Memory B cell (primary cell): ENCODE measurements around the gene KPNA3.

Experiments used
- ATAC-seq: fragments of 150-1000 bp; cut with Tn5 transposase; 2 replicates; pipeline ENCODE4 v1.10.0; 2021; ENCODE audit warnings: low read depth, mild to moderate bottlenecking, moderate library complexity
- DNase-seq, 2 donors: peaks; one replicate each; pipeline ENCODE4 v3.0.0; 2022; ENCODE audit warnings: low spot score in 2 of 2
- H3K27ac Mint-ChIP-seq: one replicate; pipeline ENCODE4 v1.8.0; 2022; ENCODE audit warnings: mild to moderate bottlenecking, moderate library complexity, mixed read lengths
- H3K27me3 Mint-ChIP-seq: one replicate; pipeline ENCODE4 v1.8.0; 2022; ENCODE audit warnings: mixed read lengths
- H3K36me3 Mint-ChIP-seq: one replicate; pipeline ENCODE4 v1.8.0; 2022; ENCODE audit warnings: mild to moderate bottlenecking, mixed read lengths
- H3K4me1 Mint-ChIP-seq: one replicate; pipeline ENCODE4 v1.8.0; 2022; ENCODE audit warnings: mixed read lengths
- H3K4me3 Mint-ChIP-seq: one replicate; pipeline ENCODE4 v1.8.0; 2022; ENCODE audit warnings: mild to moderate bottlenecking, moderate library complexity, mixed read lengths
- H3K9me3 Mint-ChIP-seq: one replicate; pipeline ENCODE4 v1.8.0; 2022; ENCODE audit warnings: mixed read lengths

KPNA3 gene, protein sequence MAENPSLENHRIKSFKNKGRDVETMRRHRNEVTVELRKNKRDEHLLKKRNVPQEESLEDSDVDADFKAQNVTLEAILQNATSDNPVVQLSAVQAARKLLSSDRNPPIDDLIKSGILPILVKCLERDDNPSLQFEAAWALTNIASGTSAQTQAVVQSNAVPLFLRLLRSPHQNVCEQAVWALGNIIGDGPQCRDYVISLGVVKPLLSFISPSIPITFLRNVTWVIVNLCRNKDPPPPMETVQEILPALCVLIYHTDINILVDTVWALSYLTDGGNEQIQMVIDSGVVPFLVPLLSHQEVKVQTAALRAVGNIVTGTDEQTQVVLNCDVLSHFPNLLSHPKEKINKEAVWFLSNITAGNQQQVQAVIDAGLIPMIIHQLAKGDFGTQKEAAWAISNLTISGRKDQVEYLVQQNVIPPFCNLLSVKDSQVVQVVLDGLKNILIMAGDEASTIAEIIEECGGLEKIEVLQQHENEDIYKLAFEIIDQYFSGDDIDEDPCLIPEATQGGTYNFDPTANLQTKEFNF

DNA sequence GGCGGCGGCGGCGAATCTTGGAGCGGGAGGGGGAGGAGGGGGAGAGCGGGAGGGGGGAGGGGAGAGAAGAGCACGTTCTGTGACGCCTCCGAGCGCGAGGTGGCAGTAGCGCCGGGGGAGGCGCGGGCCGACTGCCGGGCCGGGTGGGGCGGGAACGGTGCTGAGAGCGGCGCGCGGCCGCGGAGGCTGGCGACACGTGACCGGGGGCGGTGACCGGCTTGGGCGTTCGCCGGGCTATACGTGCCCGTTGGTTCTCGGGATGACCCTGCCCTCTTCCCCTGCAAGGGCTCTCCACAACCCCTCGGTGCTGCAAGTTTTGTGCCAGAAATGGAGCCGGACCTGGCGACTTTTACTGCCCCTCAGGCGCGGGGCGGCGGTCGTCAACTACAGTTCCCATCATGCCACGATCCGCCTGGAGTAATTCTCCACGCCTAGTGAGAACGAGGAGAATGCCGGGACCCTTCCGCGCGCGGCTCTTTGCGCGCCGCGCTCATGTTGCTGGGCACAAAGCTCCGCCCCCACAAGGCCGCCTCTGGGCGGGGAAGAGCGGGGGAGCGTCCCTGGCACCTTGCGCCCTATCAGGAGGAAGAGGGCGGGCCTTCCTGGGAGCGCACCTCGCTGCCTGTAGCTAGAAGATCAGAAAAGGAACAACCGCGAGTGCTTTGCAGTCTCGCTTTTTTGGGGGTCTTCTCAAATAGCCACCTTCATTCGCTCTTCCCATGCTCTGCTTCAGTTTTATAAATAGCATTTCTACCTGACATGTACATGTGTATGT lies at the start of gene KPNA3:
Gene KPNA3, minus strand, starts transcription at position 133 of the 775 bp plus-strand sequence. CDS start 176 bp downstream, outside the sequence.
- H3K9me3 Mint-ChIP-seq, result no peaks in the 10 kb centered on the region
- peaks cover 27% of the 10 kb centered on the region for H3K4me1 Mint-ChIP-seq
- ATAC-seq (peak; percentile 83), DNase-seq (peak; percentile 84 to 90)
- H3K36me3 Mint-ChIP-seq, result peaks cover 2% of the 10 kb centered on the region
- peak within 1 kb of the TSS; percentile 96 for H3K27ac Mint-ChIP-seq
- H3K4me3 Mint-ChIP-seq, result peak within 1 kb of the TSS; percentile 94
- H3K27me3 Mint-ChIP-seq, result peaks cover 3% of the 10 kb centered on the region

DNA sequence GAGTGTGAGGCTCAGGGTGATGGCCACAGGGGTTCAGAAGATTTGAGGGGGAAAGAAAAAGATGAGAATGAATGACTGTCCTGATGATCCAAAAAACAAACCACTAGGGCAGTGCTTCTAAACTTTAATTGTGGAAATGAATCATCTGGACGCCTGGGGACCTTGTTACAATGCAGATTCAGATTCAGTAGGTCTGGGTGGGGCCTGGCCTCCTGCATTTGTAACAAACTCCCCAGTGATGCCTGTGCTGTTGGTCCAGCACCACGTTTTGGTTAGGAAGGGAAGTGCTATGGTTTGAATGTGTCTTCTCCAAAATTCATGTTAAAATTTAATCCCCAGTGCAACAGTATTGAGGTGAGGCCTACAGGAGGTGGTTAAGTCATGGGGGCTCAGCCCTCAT lies 49.5 kb upstream of the KPNA3 start:
- ATAC-seq, result no peak
- Mint-ChIP-seq H3K27ac (no peak overlapping the region), H3K36me3 (no peaks in the 10 kb centered on the region), H3K4me1 (no peaks in the 10 kb centered on the region), H3K9me3 (no peaks in the 10 kb centered on the region), H3K4me3 (no peak overlapping the region), H3K27me3 (no peaks in the 10 kb centered on the region)
- no peak for DNase-seq

DNA sequence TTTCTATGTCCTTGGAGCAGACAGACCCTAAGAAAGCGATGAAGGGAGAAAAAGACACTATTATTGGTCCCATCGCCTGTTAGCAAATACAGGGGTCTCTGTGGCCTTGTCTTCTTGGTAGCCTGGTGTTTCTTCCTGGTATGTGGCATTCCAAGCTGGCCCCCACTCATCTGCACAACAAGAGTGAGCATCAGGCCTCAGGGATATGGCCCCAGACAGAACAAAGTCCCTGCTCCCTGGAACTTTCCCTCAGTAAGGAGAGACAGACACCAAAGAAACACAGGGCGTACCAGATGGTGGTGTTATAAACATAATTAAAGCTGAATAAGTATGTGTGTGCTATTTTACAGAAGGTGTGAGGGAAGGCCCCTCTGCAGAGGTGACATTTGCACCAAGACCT lies 48.2 kb upstream of the KPNA3 start:
- H3K27ac Mint-ChIP-seq, result no peak overlapping the region
- no peak for ATAC-seq
- no peak overlapping the region for H3K4me3 Mint-ChIP-seq
- no peaks in the 10 kb centered on the region for H3K36me3 Mint-ChIP-seq
- no peak for DNase-seq
- H3K4me1 Mint-ChIP-seq, result no peaks in the 10 kb centered on the region
- no peaks in the 10 kb centered on the region for H3K27me3 Mint-ChIP-seq
- no peaks in the 10 kb centered on the region for H3K9me3 Mint-ChIP-seq

DNA sequence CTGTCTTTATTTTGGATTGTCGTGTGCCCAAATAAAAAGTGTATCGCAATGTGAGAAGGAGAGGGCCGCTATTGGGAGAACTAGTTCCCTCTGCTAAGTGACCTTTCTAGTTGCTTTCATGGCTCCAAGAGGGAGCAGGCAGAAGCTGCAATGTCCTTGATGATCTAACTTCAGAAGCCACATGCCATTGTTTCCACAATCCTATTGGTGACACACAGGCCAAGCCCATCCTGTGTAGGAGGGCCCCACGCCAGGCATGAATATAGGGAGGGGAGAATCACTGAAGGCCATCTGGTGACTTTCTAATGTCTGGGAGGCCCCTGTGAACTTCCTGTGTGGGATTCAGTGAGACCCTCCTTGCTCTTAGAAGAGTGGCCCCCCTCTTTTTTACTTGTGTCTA lies 47.8 kb upstream of the KPNA3 start:
- Mint-ChIP-seq H3K9me3 (no peaks in the 10 kb centered on the region), H3K27me3 (no peaks in the 10 kb centered on the region), H3K27ac (no peak overlapping the region), H3K4me3 (no peak overlapping the region), H3K36me3 (no peaks in the 10 kb centered on the region), H3K4me1 (no peaks in the 10 kb centered on the region)
- no peak for DNase-seq
- ATAC-seq, result no peak

DNA sequence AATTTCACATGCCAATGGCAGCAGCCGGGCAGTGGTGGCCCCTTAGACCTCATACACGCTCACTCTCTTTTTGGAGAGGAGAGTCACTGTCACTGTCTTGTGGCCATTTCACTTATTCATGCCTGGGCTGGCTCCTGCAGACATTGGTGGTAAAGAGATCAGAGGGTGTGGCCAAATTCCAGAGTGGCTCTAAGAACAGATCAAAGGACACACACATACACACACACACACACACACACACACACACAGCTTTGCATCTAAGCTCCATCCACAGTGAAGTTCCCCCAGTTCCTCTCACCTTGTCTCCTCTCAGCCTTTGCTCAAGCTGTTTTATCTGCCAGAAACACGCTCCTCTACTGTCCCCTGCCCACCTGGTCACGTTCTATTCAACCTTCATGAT lies 46.5 kb upstream of the KPNA3 start:
- H3K27me3 Mint-ChIP-seq, result no peaks in the 10 kb centered on the region
- ATAC-seq (no peak), DNase-seq (no peak)
- H3K36me3 Mint-ChIP-seq, result no peaks in the 10 kb centered on the region
- no peak overlapping the region for H3K4me3 Mint-ChIP-seq
- H3K9me3 Mint-ChIP-seq, result no peaks in the 10 kb centered on the region
- H3K27ac Mint-ChIP-seq, result no peak overlapping the region
- H3K4me1 Mint-ChIP-seq, result no peaks in the 10 kb centered on the region

DNA sequence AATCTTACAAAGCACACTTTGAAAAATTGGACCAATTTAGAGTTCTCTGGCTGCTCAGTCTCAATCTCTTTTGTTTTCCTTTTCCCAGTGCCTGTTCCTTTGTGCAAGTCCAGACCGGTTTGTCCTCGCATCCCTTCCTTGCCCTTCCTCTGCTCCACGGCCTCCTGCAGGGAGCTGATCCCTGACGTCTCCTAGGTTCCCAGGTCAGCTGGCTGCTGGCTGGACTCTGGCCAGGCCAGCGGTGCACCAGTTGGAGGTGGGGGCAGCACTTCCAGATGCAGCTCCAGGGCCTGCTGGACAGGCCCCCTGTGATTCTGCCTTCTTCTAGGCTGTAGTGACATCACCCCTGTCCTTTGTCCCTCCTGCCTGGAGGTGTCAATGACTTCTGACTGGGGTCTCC lies 44.0 kb upstream of the KPNA3 start:
- H3K4me1 Mint-ChIP-seq, result no peaks in the 10 kb centered on the region

DNA sequence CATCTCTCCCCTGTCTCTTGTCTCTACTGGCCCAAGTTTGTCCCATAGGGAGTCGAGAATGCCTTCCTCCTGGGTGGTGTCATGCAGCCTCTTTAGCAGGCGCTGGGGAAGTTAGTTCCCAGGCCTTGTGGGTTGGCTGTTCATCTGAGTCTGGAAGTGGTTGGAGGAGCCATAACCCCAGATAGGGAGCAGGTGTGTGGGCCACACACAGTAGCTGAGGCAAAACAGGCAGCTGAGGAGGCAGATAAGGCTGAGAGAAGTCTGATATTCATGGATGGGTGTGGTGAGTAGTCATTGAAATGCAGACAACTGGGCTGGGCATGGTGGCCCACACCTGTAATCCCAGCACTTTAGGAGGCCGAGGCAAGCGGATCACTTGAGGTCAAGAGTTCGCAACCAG lies 40.9 kb upstream of the KPNA3 start:
- peaks cover 8% of the 10 kb centered on the region for H3K27me3 Mint-ChIP-seq
- ATAC-seq (no peak), DNase-seq (no peak)
- no peaks in the 10 kb centered on the region for H3K4me1 Mint-ChIP-seq
- H3K36me3 Mint-ChIP-seq, result peaks cover 8% of the 10 kb centered on the region
- no peak overlapping the region for H3K27ac Mint-ChIP-seq
- peaks cover 7% of the 10 kb centered on the region for H3K9me3 Mint-ChIP-seq
- H3K4me3 Mint-ChIP-seq, result no peak overlapping the region

More for the DNA sequence above, 44.0 kb upstream of the KPNA3 start:
- H3K27ac Mint-ChIP-seq, result no peak overlapping the region
- H3K4me3 Mint-ChIP-seq, result no peak overlapping the region
- no peak for ATAC-seq
- H3K27me3 Mint-ChIP-seq, result peaks cover 2% of the 10 kb centered on the region
- H3K36me3 Mint-ChIP-seq, result no peaks in the 10 kb centered on the region
- no peaks in the 10 kb centered on the region for H3K9me3 Mint-ChIP-seq
- no peak for DNase-seq

DNA sequence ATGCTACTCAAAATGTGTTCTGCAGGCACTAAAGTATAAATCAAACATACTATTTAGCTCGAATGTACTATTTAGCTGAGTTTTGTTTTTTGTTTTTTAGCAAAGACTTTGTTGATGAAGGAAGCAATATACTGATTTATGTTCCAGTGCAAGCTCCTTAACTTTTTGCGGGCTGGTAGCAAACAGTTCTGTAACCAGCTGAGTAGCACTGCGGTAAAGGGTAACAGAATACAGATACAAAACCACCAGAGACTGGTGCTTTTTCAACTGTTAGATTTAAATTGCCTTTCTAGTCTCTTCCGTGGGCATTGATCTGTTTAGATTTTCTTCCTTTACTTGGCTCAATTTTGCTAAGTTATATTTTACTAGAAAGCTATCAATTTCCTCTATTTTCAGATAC lies 39.0 kb upstream of the KPNA3 start:
- H3K4me3 Mint-ChIP-seq, result no peak overlapping the region
- DNase-seq, result no peak
- H3K4me1 Mint-ChIP-seq, result no peaks in the 10 kb centered on the region

DNA sequence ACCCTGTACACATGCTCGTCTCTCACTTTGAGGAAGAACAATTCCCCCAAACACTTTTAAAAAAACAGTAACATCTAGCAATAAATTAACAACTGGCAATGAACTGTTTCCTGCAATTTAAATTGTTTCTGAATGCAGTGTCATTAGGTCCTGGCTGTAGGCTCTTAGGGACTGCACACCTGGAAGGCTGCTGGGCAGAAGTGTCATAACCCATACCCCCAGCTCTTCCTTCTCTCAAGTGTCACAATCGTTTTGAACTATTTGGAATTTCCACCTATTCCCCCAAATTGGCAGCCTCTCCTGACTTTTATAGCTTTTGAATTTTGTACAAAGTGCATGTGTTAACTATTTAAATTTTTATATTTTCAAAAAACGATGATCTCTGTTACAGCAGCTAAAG lies 38.2 kb upstream of the KPNA3 start:
- DNase-seq, result no peak
- H3K27ac Mint-ChIP-seq, result no peak overlapping the region
- H3K36me3 Mint-ChIP-seq, result peaks cover 8% of the 10 kb centered on the region
- no peak overlapping the region for H3K4me3 Mint-ChIP-seq
- peaks cover 14% of the 10 kb centered on the region for H3K27me3 Mint-ChIP-seq
- peaks cover 7% of the 10 kb centered on the region for H3K9me3 Mint-ChIP-seq
- no peaks in the 10 kb centered on the region for H3K4me1 Mint-ChIP-seq
- no peak for ATAC-seq

More for the DNA sequence above, 39.0 kb upstream of the KPNA3 start:
- no peak for ATAC-seq
- Mint-ChIP-seq H3K27ac (no peak overlapping the region), H3K36me3 (peaks cover 8% of the 10 kb centered on the region), H3K27me3 (peaks cover 10% of the 10 kb centered on the region), H3K9me3 (peaks cover 7% of the 10 kb centered on the region)

DNA sequence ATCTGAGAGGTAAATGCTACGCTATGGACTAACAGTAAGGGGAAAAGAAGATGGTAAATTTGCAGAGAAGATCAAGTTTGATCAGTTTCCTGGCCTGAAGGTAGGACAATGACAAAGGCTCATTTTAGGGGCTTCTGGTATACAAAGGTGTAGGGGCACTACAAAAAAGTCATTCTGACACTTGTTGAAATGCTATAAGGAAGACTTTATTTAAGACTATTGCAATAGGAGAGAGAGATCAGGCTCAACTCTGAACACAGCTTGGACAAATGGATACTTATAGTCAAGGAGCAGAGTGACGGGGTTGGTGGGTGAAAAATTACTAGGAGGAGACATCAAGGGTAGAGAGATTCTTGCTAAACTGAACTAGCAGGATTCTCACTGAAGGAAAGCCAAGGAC lies 37.2 kb upstream of the KPNA3 start:
- H3K9me3 Mint-ChIP-seq, result peaks cover 7% of the 10 kb centered on the region
- H3K4me3 Mint-ChIP-seq, result no peak overlapping the region
- ATAC-seq, result no peak
- no peak overlapping the region for H3K27ac Mint-ChIP-seq
- H3K4me1 Mint-ChIP-seq, result no peaks in the 10 kb centered on the region
- no peak for DNase-seq
- H3K27me3 Mint-ChIP-seq, result peaks cover 19% of the 10 kb centered on the region
- H3K36me3 Mint-ChIP-seq, result peaks cover 8% of the 10 kb centered on the region

DNA sequence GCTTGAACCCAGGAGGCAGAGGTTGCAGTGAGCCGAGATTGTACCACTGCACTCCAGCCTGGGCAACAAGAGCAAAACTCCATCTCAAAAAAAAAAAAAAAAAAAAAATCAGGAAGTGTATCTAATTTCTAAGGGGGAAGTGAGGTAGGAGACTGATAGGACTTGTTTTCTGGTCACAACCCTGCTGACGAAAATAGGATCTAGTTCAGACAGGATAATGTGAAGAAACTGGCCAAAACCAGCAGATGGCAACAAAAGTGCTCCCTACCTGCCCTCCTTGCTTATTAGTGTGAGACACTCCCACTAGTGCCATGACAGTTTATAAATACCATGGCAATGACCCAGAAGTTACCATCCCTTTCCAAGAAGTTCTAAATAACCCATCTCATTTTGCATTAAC lies 36.0 kb upstream of the KPNA3 start:
- no peaks in the 10 kb centered on the region for H3K4me1 Mint-ChIP-seq
- peaks cover 7% of the 10 kb centered on the region for H3K9me3 Mint-ChIP-seq
- ATAC-seq, result peak; percentile 44
- H3K4me3 Mint-ChIP-seq, result no peak overlapping the region
- H3K27me3 Mint-ChIP-seq, result peaks cover 24% of the 10 kb centered on the region
- peaks cover 8% of the 10 kb centered on the region for H3K36me3 Mint-ChIP-seq
- no peak overlapping the region for H3K27ac Mint-ChIP-seq
- no peak for DNase-seq

DNA sequence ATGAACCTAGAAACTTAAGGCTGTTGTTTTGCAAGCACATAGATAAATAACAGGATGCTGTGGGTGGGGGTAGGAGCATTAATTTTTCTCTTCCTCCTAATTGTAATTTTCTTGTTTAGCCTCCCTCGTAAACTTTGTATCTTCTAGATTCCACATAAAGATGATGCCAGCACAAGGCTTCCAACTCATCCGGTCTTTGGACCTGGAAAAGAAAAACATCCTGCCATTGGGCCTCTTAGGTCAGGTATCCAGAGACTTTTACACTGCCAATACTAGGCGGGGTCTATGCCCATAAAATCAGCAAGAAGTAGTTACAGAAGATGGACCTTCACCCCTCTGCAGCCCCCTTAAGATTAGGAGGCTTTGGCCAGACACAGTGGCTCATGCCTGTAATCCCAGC lies 35.4 kb upstream of the KPNA3 start:
- Mint-ChIP-seq H3K4me3 (no peak overlapping the region), H3K9me3 (peaks cover 7% of the 10 kb centered on the region), H3K27ac (no peak overlapping the region), H3K36me3 (peaks cover 8% of the 10 kb centered on the region), H3K4me1 (no peaks in the 10 kb centered on the region), H3K27me3 (peaks cover 22% of the 10 kb centered on the region)
- ATAC-seq (no peak), DNase-seq (no peak)

DNA sequence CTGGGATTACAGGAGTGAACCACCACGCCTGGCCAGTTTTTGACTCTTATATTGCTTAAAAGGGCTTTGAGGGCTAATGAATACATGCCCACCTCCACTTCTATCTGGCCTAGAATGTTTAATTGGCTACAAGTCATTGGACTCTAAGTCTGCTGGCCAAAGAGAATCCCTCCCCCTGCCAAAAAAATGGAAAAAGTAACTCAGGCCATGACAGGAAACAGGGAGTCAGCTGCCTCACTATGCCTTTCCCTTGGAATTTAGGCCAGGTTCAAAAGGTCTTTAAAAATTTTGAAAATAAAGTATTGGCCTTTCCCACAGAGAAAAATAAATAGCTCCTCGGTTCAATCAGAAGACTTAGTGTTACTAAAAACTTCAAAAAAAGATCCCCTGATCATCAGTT lies 34.9 kb upstream of the KPNA3 start:
- Mint-ChIP-seq H3K27me3 (peaks cover 22% of the 10 kb centered on the region), H3K36me3 (peaks cover 8% of the 10 kb centered on the region), H3K4me3 (no peak overlapping the region), H3K9me3 (peaks cover 7% of the 10 kb centered on the region), H3K27ac (no peak overlapping the region), H3K4me1 (no peaks in the 10 kb centered on the region)
- ATAC-seq (no peak), DNase-seq (no peak)

DNA sequence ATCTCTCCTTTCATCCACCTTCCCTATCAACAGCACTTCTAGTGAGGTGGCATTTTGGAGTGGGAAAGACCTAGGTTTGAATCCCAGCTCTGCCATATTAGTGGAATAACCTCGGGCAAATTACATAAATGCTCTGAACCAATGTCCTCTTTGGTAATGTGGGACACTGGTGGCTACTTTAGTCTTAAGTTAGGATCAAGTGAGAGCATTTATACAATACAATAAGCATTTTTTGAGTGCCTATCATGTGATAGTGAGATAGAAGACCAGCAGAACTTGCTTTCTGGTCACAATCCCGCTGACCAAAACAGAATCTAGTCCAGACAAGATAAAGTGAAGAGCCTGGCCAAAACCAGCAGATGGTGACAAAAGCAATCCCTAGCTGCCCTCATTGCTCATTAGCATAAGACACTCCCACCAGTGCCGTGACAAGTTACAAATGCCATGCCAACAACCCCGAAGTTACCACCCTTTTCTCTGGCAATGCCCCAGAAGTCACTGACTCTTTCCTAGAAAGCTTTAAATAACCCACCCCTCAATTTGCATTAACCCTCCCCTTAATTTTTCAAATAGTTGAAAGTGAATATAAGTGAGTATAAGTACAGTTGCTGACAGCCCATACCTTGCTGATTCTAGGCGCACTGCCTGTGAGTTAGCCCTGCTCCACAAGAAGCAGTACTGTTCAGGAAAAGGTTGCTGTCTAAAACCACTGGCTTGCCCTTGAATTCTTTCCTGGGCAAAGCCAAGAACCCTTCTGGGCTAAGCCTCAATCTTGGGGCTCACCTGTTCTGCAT lies 28.9 kb upstream of the KPNA3 start:
- peak; percentile 45 for ATAC-seq
- H3K9me3 Mint-ChIP-seq, result no peaks in the 10 kb centered on the region

More for the DNA sequence above, 28.9 kb upstream of the KPNA3 start:
- Mint-ChIP-seq H3K27ac (no peak overlapping the region), H3K4me3 (no peak overlapping the region), H3K27me3 (peaks cover 25% of the 10 kb centered on the region), H3K36me3 (no peaks in the 10 kb centered on the region), H3K4me1 (peaks cover 5% of the 10 kb centered on the region)
- no peak for DNase-seq
